ENCODE measurements around the gene HES6. TPM values are rescaled to one million over a fixed set of nuclear protein-coding genes. Genes with fewer than 3 reads are reported as not detected.

HES6 gene
- total and polyA plus RNA-seq, 2 of the 8 experiments (the other 6 are each of a cell fraction or from before 2014, with no cell fraction given): 32.6 to 36.3 TPM

GRCh38 chr2:238241970-238242369 is 2.1 kb upstream of the HES6 start:
- no peak overlapping the region for H2AFZ ChIP-seq (ENCODE audit: low read length)
- no peak overlapping the region for H3K14ac ChIP-seq (ENCODE audit: insufficient read length)
- TF ChIP-seq USF2 (IDR thresholded peaks at IDR 0.05; ENCODE audit: low read length) (no peak), TCF12 (IDR thresholded peaks at IDR 0.05; ENCODE audit: low read depth, low read length) (no peak), SIRT6 (IDR thresholded peaks at IDR 0.05; ENCODE audit: low read length) (no peak), PHF8 (conservative IDR thresholded peaks at IDR 0.05; ENCODE audit: low read depth, low read length) (no peak), GTF2F1 (IDR thresholded peaks at IDR 0.05; ENCODE audit: borderline replicate concordance, low read depth, low read length) (no peak)
- H3K23ac ChIP-seq (ENCODE audit: insufficient read length): no peak overlapping the region
- no peak overlapping the region for H2BK120ac ChIP-seq (replicated peaks; ENCODE audit: low read depth, low read length)
- H4K8ac ChIP-seq (ENCODE audit: extremely low read depth, insufficient read depth, low read length): no peak overlapping the region
- H3K56ac ChIP-seq (replicated peaks; ENCODE audit: insufficient read length, low read depth, low read length): no peak overlapping the region
- no peaks in the 10 kb centered on the region for H3K79me2 ChIP-seq (ENCODE audit: control insufficient read depth in 1 of 2, insufficient read depth in 2 of 2, low read length in 2 of 2)
- peaks cover 8 to 38% (median 29%) of the 10 kb centered on the region in 4 experiments for H3K27me3 ChIP-seq (replicated peaks in 1 of 4; ENCODE audit: control insufficient read depth in 3 of 4, extremely low read depth in 1 of 4, insufficient read depth in 3 of 4, low read length in 3 of 4)
- no peak overlapping the region for H2BK12ac ChIP-seq (ENCODE audit: low read depth, low read length)
- 88% methylated on average over 2 of the region's 2 CpGs; no CpG with 5 or more reads in 1 of the 2 experiments for WGBS, 2 experiments (ENCODE audit: extremely low coverage in 1 of 2, insufficient coverage in 1 of 2, insufficient read length in 1 of 2, insufficient replicate concordance in 2 of 2, low coverage in 1 of 2, low lambda C conversion rate in 2 of 2, missing lambda C conversion rate in 1 of 2)
- H3K4ac ChIP-seq (replicated peaks; ENCODE audit: insufficient read length, low read depth, low read length): no peak overlapping the region
- no peak overlapping the region for H4K91ac ChIP-seq (replicated peaks; ENCODE audit: insufficient read length, low read length)
- peak overlapping the region in 1 of 2 experiments; percentile 94; a peak in 1 of 4 replicates for H3K4me2 ChIP-seq (ENCODE audit: insufficient read depth in 1 of 2, low read depth in 2 of 2, low read length in 2 of 2)
- H2AK5ac ChIP-seq (ENCODE audit: low read depth, low read length): no peak overlapping the region
- no peak overlapping the region for H2BK15ac ChIP-seq (ENCODE audit: low read length)
- H3K4me3 ChIP-seq (ENCODE audit: extremely low read depth in 1 of 4, insufficient read depth in 2 of 4, low read depth in 3 of 4, low read length in 4 of 4): peak overlapping the region in 1 of 4 experiments; percentile 81; a peak in 2 of 8 replicates
- DNase-seq (ENCODE audit: low read depth in 1 of 2, low spot score in 2 of 2): no peak
- peaks cover 0 to 7% (median 0%) of the 10 kb centered on the region in 4 experiments; a peak in 1 of 8 replicates for H3K36me3 ChIP-seq (ENCODE audit: control insufficient read depth in 2 of 4, insufficient read depth in 4 of 4, low read length in 3 of 4)
- no peak for FAIRE-seq
- H4K20me1 ChIP-seq (replicated peaks in 1 of 2; ENCODE audit: control insufficient read depth in 1 of 2, insufficient read depth in 2 of 2, low read length in 2 of 2): peaks cover 0 to 8% of the 10 kb centered on the region in 2 experiments
- no peak overlapping the region for H3K18ac ChIP-seq (ENCODE audit: extremely low read depth, low read length)
- no peak overlapping the region; a peak in 1 of 7 replicates for H3K9ac ChIP-seq (replicated peaks in 1 of 4; ENCODE audit: extremely low read depth in 1 of 4, low read depth in 3 of 4, low read length in 3 of 4)
- H2BK5ac ChIP-seq (ENCODE audit: low read depth, low read length): no peak overlapping the region
- peaks cover 15% of the 10 kb centered on the region; the same call in 1 of the 2 replicates for H3K23me2 ChIP-seq (ENCODE audit: low read depth, low read length)
- no peak overlapping the region for H2BK20ac ChIP-seq (ENCODE audit: low read length)
- no peak overlapping the region for H4K5ac ChIP-seq (ENCODE audit: insufficient read length, low read depth, low read length)
- H3K27ac ChIP-seq (ENCODE audit: low read depth, low read length): no peak overlapping the region
- H3K4me1 ChIP-seq (replicated peaks in 1 of 4; ENCODE audit: control insufficient read depth in 3 of 4, insufficient read depth in 4 of 4, low read length in 3 of 4): peaks cover 3 to 15% (median 7%) of the 10 kb centered on the region in 4 experiments
- H3K79me1 ChIP-seq (ENCODE audit: low read depth, low read length): no peaks in the 10 kb centered on the region
- POLR2A ChIA-PET (ENCODE audit: partially characterized antibody): interaction anchor here (1.6 to 3.0 kb wide), 2 partner anchors 9 to 11 kb away, joined by 4 to 21 read pairs; no protein-coding TSS in a partner anchor
- CTCF ChIA-PET (ENCODE audit: partially characterized antibody): interaction anchor here (1.4 to 16.7 kb wide), 2 partner anchors 20 to 36 kb away, joined by 5 to 208 read pairs; no protein-coding TSS in a partner anchor
- peaks cover 0 to 10% of the 10 kb centered on the region in 2 experiments; a peak in 2 of 4 replicates for H3K9me3 ChIP-seq (ENCODE audit: insufficient read depth in 2 of 2, low read depth in 1 of 2, low read length in 1 of 2)
